Head of caudate nucleus (tissue), 42 donors: ENCODE results near the gene FCF1.
"Not testable (repeated sequence)": the region's sequence is repeated elsewhere in the genome, so short reads cannot be mapped to it uniquely, and the experiment has no call there.

ENCODE experiments used
- DNase-seq, 42 donors: peaks; one replicate each; pipeline versions ENCODE4 v3.0.0 to v3.0.0-alpha.2; 2020 to 2021; ENCODE audit warnings: mixed read lengths in 7 of 42
- intact Hi-C: fragments of 100-400 bp; cut with DNase I; formaldehyde crosslinking; loops from one replicate; pipeline ENCODE4 v1.15.0; 2022

Gene FCF1

GRCh38 chr14:74756326-74756725 lies 43.4 kb downstream of the FCF1 start:
- intact Hi-C loops, result no loop called here
- no peak for DNase-seq

- intact Hi-C loops, DNase-seq: not testable (repeated sequence)
These were observed 45.6 kb downstream of the FCF1 start for GRCh38 chr14:74758505-74758904.

GRCh38 chr14:74762917-74763802 lies 50.2 kb downstream of the FCF1 start, which contains the start of gene YLPM1:
Gene YLPM1 (plus strand): TSS chr14:74763316. CDS start chr14:74763490, 174 bp downstream.
- intact Hi-C loops, result loop anchor here (5.0 to 10.0 kb wide), 2 partner anchors 48 to 461 kb away; partner anchors contain the start of genes ABCD4, AREL1 and FCF1
- DNase-seq, result peak; percentile 81 to 97 (median 92)

- intact Hi-C loops, result loop anchor here (5.0 to 10.0 kb wide), 2 partner anchors 49 to 462 kb away; partner anchors contain the start of genes ABCD4, AREL1 and FCF1
- peak in 30 of 42 donors; percentile 5 to 63 (median 20) for DNase-seq
These were observed 51.0 kb downstream of the FCF1 start for GRCh38 chr14:74763803-74764531.

GRCh38 chr14:74765721-74766120 lies 52.8 kb downstream of the FCF1 start:
- no peak for DNase-seq
- intact Hi-C loops, result loop anchor here (10.0 kb wide), 1 partner anchor 51 kb away; the partner anchor contains the start of genes AREL1 and FCF1

- no peak for DNase-seq
- intact Hi-C loops, result no loop called here
These were observed 58.5 kb downstream of the FCF1 start for GRCh38 chr14:74771399-74771798.

GRCh38 chr14:74784634-74785033 lies 71.7 kb downstream of the FCF1 start:
- intact Hi-C loops, result no loop called here
- no peak for DNase-seq

GRCh38 chr14:74785056-74785613 lies 72.2 kb downstream of the FCF1 start:
- intact Hi-C loops, result no loop called here
- DNase-seq, result no peak

- intact Hi-C loops, result no loop called here
- DNase-seq, result no peak
These were observed 73.9 kb downstream of the FCF1 start for GRCh38 chr14:74786796-74787315.
